MCF 10A (cell line): ENCODE measurements around the gene RPL41. TPM values are rescaled to one million over a fixed set of nuclear protein-coding genes. Genes with fewer than 3 reads are reported as not detected.

Source experiments
- BruUV-seq: library from RNA; stranded (reverse); fragments of 400-500 nt; replicated peaks from 2 replicates; lab custom pipeline; 2021; lab: Mats Ljungman, UMichigan
- CTCF ChIA-PET: fragments of 300-600 bp; sonication (Branson Sonifier 250); formaldehyde crosslinking; extraction: SDS; loops from one replicate; lab custom pipeline; 2021; ENCODE audit warnings: antibody characterized with exemption, inconsistent platforms; lab: Yijun Ruan, JAX
- POLR2A ChIA-PET: fragments of 300-600, 350-650 bp; sonication (Branson Sonifier 250); formaldehyde crosslinking; extraction: SDS; loops from one replicate; lab custom pipeline; 2020; ENCODE audit warnings: antibody characterized with exemption, inconsistent platforms; lab: Yijun Ruan, JAX
- DNase-seq: peaks from one replicate; pipeline ENCODE4 v3.0.0-alpha.2; 2018; ENCODE audit not compliant: unreplicated experiment
- H3K27ac Mint-ChIP-seq: one replicate; pipeline ENCODE4 v1.8.0; 2022; ENCODE audit warnings: mild to moderate bottlenecking, low read depth, mixed read lengths; ENCODE audit not compliant: unreplicated experiment
- H3K27me3 Mint-ChIP-seq: one replicate; pipeline ENCODE4 v1.8.0; 2022; ENCODE audit warnings: mixed read lengths; ENCODE audit not compliant: insufficient read depth, unreplicated experiment
- H3K36me3 Mint-ChIP-seq: one replicate; pipeline ENCODE4 v1.8.0; 2022; ENCODE audit warnings: mild to moderate bottlenecking, moderate library complexity, mixed read lengths; ENCODE audit not compliant: insufficient read depth, unreplicated experiment
- H3K4me1 Mint-ChIP-seq: one replicate; pipeline ENCODE4 v1.8.0; 2022; ENCODE audit warnings: mixed read lengths; ENCODE audit not compliant: insufficient read depth, unreplicated experiment
- H3K4me3 Mint-ChIP-seq: one replicate; pipeline ENCODE4 v1.8.0; 2022; ENCODE audit warnings: mild to moderate bottlenecking, moderate library complexity, mixed read lengths; ENCODE audit not compliant: unreplicated experiment
- H3K9me3 Mint-ChIP-seq: one replicate; pipeline ENCODE4 v1.8.0; 2022; ENCODE audit warnings: mixed read lengths; ENCODE audit not compliant: unreplicated experiment
- CTCF ChIP-seq: fragments of 200-600 bp; IDR thresholded peaks from one replicate; pipeline ENCODE4 v1.8.0; 2022; ENCODE audit warnings: antibody characterized with exemption, mild to moderate bottlenecking; ENCODE audit not compliant: unreplicated experiment
- intact Hi-C: fragments of 100-400 bp; cut with micrococcal nuclease; formaldehyde crosslinking; loops from 2 replicates; pipeline ENCODE4 v1.14.1; 2022
- total RNA-seq: library from RNA; stranded (reverse); gene quantifications from 2 replicates; pipeline ENCODE4 v1.2.3, GENCODE V29; 2022

Gene RPL41
- total RNA-seq, 1 experiment from 2014 or later, result 4,734 TPM

- no peak overlapping the region for H3K27ac Mint-ChIP-seq
Measured at GRCh38 chr12:56143217-56143616, 26.8 kb downstream of the RPL41 start.

GRCh38 chr12:56143870-56144269 is 27.4 kb downstream of the RPL41 start:
- CTCF ChIA-PET, result interaction anchor here (0.6 to 1.1 kb wide), 5 partner anchors 14 to 981 kb away, joined by 3 to 4 read pairs (median 3); partner anchors contain the start of gene ESYT1
- POLR2A ChIA-PET, result interaction anchor here (1.4 to 2.4 kb wide), 3 partner anchors 8 to 18 kb away, joined by 5 to 10 read pairs (median 7); partner anchors contain the start of genes MYL6 and MYL6B
- TF ChIP-seq CTCF, result no peak
- intact Hi-C loops, result no loop called here
- Mint-ChIP-seq H3K27ac (no peak overlapping the region), H3K36me3 (peaks cover 56% of the 10 kb centered on the region), H3K4me3 (no peak overlapping the region), H3K4me1 (peaks cover 19% of the 10 kb centered on the region), H3K27me3 (no peaks in the 10 kb centered on the region), H3K9me3 (no peaks in the 10 kb centered on the region)
- DNase-seq, result no peak
- no TSS peak for BruUV-seq

More at GRCh38 chr12:56143217-56143616, 26.8 kb downstream of the RPL41 start:
- TF ChIP-seq CTCF, result no peak
- CTCF ChIA-PET, result interaction anchor here (1.0 to 1.5 kb wide), 4 partner anchors 13 to 37 kb away, joined by 3 to 4 read pairs (median 3); partner anchors contain the start of gene ESYT1
- Mint-ChIP-seq H3K27me3 (no peaks in the 10 kb centered on the region), H3K9me3 (no peaks in the 10 kb centered on the region), H3K4me1 (peaks cover 19% of the 10 kb centered on the region), H3K4me3 (no peak overlapping the region), H3K36me3 (peaks cover 63% of the 10 kb centered on the region)
- POLR2A ChIA-PET, result interaction anchor here (1.4 to 2.4 kb wide), 2 partner anchors 9 to 17 kb away, joined by 5 to 7 read pairs; partner anchors contain the start of gene MYL6B
- BruUV-seq, result no TSS peak
- no peak for DNase-seq
- intact Hi-C loops, result no loop called here

- CTCF ChIA-PET, result interaction anchor here (0.6 kb wide), 1 partner anchor 83 kb away, joined by 3 read pairs; no protein-coding TSS in a partner anchor
- Mint-ChIP-seq H3K9me3 (no peaks in the 10 kb centered on the region), H3K4me1 (peaks cover 19% of the 10 kb centered on the region), H3K4me3 (no peak overlapping the region), H3K27me3 (no peaks in the 10 kb centered on the region), H3K36me3 (peaks cover 48% of the 10 kb centered on the region), H3K27ac (no peak overlapping the region)
- POLR2A ChIA-PET, result interaction anchor here (0.5 to 2.0 kb wide), 4 partner anchors 14 to 504 kb away, joined by 3 to 10 read pairs (median 3); partner anchors contain the start of gene MYL6
- no TSS peak for BruUV-seq
- intact Hi-C loops, result no loop called here
- TF ChIP-seq CTCF, result no peak
- no peak for DNase-seq
Measured at GRCh38 chr12:56145217-56145616, 28.8 kb downstream of the RPL41 start.

GRCh38 chr12:56146492-56147460 is 30.3 kb downstream of the RPL41 start:
- H3K36me3 Mint-ChIP-seq, result peaks cover 33% of the 10 kb centered on the region
- DNase-seq, result peak; percentile 36
- no peak overlapping the region for H3K4me3 Mint-ChIP-seq
- intact Hi-C loops, result no loop called here
- ChIA-PET CTCF (interaction anchor here (3.3 kb wide), 1 partner anchor 28 kb away, joined by 19 read pairs; the partner anchor contains the start of gene ZC3H10), POLR2A (interaction anchor here (1.9 kb wide), 1 partner anchor 12 kb away, joined by 6 read pairs; the partner anchor contains the start of gene MYL6)
- H3K27ac Mint-ChIP-seq, result no peak overlapping the region
- H3K27me3 Mint-ChIP-seq, result no peaks in the 10 kb centered on the region
- TSS peak; percentile 10 for BruUV-seq
- peaks cover 24% of the 10 kb centered on the region for H3K4me1 Mint-ChIP-seq
- TF ChIP-seq CTCF, result no peak
- H3K9me3 Mint-ChIP-seq, result no peaks in the 10 kb centered on the region
